Measurements from ENCODE around the gene ATP11A. TPM values are rescaled to one million over a fixed set of nuclear protein-coding genes. Genes with fewer than 3 reads are reported as not detected.
"Not testable (repeated sequence)": the region's sequence is repeated elsewhere in the genome, so short reads cannot be mapped to it uniquely, and the experiment has no call there.

Gene ATP11A
- total RNA-seq, 1 experiment from 2014 or later = 65.3 TPM

DNA sequence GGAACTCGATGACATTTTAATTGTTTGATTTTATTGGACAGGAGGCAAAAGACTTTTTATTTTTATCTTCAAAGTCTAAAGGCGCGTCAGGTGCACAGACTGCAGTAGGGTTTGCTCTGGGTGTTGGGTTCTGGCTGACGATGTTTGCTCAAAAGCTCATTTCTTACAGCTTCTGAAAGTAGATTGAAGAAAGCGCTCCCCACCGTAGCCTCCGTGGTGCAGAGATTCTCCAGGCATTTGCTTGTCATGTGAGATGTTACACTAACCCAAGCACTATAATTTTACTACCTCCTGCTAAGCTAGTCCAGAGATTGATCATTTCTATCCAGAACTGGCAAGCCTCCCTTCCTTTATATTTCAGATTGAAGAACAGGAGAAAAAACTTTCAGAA lies 14.5 kb upstream of the ATP11A start:
- Histone ChIP-seq H3K23me2 (ENCODE audit: insufficient read length, low read depth, low read length, poor library complexity, severe bottlenecking) (no peaks in the 10 kb centered on the region), H3K18ac (ENCODE audit: insufficient read length, low read depth, low read length) (no peak overlapping the region), H3K79me2 (ENCODE audit: insufficient read depth, low read length) (no peaks in the 10 kb centered on the region), H4K8ac (replicated peaks; ENCODE audit: insufficient read length, low read depth, low read length) (no peak overlapping the region), H3K4ac (ENCODE audit: low read depth, low read length) (no peak overlapping the region), H2BK120ac (ENCODE audit: low read depth, low read length, poor library complexity, severe bottlenecking) (no peak overlapping the region), H2BK20ac (ENCODE audit: low read depth, low read length, poor library complexity, severe bottlenecking) (no peak overlapping the region), H2BK15ac (ENCODE audit: low read depth, low read length) (no peak overlapping the region), H3K4me1 (ENCODE audit: insufficient read depth, low read length) (peaks cover 6% of the 10 kb centered on the region; the same call in 1 of the 2 replicates), H3K23ac (ENCODE audit: insufficient read length, low read depth, low read length) (no peak overlapping the region), H4K91ac (ENCODE audit: insufficient read length, low read depth, low read length) (no peak overlapping the region), H3T11ph (ENCODE audit: low read length) (no peak overlapping the region), H2BK12ac (ENCODE audit: insufficient read length, low read depth, low read length) (no peak overlapping the region), H3K4me2 (ENCODE audit: insufficient read depth, insufficient read length, low read length) (no peak overlapping the region), H4K5ac (ENCODE audit: insufficient read length, low read depth, low read length) (no peak overlapping the region), H3K9ac (ENCODE audit: extremely low read depth, insufficient read length, low read length) (no peak overlapping the region), H3K9me3 (ENCODE audit: control insufficient read depth, low read depth, low read length) (no peaks in the 10 kb centered on the region), H3K14ac (ENCODE audit: insufficient read depth, low read length) (no peak overlapping the region), H2AFZ (ENCODE audit: low read length) (no peak overlapping the region), H4K20me1 (ENCODE audit: control insufficient read depth, insufficient read depth, insufficient read length) (no peaks in the 10 kb centered on the region), H3K27me3 (ENCODE audit: insufficient read depth, low read length) (no peaks in the 10 kb centered on the region), H3K27ac (ENCODE audit: insufficient read length, low read depth, low read length) (no peak overlapping the region), H2AK5ac (ENCODE audit: insufficient read length, low read length) (no peak overlapping the region), H3K56ac (ENCODE audit: insufficient read length, low read depth, low read length) (no peak overlapping the region), H2BK5ac (ENCODE audit: insufficient read length, low read length) (no peak overlapping the region), H3K79me1 (ENCODE audit: insufficient read depth, low read depth, low read length, poor library complexity, severe bottlenecking) (no peaks in the 10 kb centered on the region)
- H3K4me3 Mint-ChIP-seq = no peak overlapping the region
- peaks cover 9 to 12% of the 10 kb centered on the region in 2 experiments for H3K9me3 Mint-ChIP-seq
- WGBS (ENCODE audit: extremely low coverage, insufficient read length, low lambda C conversion rate) = no CpG with 5 or more reads among the region's 7 CpGs
- H3K36me3 Mint-ChIP-seq (ENCODE audit: insufficient read depth in 1 of 3, low read depth in 3 of 3) = peaks cover 0 to 6% (median 3%) of the 10 kb centered on the region in 3 experiments; a peak in 2 of 7 replicates
- peaks cover 13% of the 10 kb centered on the region for H3K27me3 Mint-ChIP-seq (ENCODE audit: low read depth)
- H3K27ac Mint-ChIP-seq = no peak overlapping the region
- TF ChIP-seq, protein P1, sequence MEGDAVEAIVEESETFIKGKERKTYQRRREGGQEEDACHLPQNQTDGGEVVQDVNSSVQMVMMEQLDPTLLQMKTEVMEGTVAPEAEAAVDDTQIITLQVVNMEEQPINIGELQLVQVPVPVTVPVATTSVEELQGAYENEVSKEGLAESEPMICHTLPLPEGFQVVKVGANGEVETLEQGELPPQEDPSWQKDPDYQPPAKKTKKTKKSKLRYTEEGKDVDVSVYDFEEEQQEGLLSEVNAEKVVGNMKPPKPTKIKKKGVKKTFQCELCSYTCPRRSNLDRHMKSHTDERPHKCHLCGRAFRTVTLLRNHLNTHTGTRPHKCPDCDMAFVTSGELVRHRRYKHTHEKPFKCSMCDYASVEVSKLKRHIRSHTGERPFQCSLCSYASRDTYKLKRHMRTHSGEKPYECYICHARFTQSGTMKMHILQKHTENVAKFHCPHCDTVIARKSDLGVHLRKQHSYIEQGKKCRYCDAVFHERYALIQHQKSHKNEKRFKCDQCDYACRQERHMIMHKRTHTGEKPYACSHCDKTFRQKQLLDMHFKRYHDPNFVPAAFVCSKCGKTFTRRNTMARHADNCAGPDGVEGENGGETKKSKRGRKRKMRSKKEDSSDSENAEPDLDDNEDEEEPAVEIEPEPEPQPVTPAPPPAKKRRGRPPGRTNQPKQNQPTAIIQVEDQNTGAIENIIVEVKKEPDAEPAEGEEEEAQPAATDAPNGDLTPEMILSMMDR (conservative IDR thresholded peaks at IDR 0.05) = no peak
- DNase-seq = no peak
- H3K4me1 Mint-ChIP-seq = peaks cover 23 to 31% of the 10 kb centered on the region in 2 experiments

DNA sequence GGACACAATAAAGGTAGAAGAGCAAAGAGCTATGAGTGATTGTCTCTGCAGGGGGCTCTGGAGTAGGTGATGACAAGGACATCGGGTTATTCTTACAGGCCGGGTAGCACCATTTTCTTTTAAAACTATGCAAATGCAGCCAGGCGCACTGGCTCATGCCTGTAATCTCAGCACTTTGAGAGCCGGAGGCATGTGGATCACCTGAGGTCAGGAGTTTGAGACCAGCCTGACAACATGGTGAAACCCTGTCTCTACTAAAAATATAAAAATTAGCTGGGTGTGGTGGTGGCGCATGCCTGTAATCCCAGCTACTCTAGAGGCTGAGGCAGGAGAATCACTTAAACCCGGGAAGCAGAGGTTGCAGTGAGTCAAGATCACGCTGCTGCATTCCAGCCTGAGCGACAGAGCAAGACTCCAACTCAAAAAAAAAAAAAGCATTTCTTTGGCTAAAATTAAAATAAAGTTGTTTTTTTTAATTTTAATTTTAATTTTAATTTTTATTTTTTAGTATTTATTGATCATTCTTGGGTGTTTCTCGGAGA lies 12.3 kb upstream of the ATP11A start:
- not testable (repeated sequence) for DNase-seq; H3K23me2 ChIP-seq (ENCODE audit: insufficient read length, low read depth, low read length, poor library complexity, severe bottlenecking); H2BK5ac ChIP-seq (ENCODE audit: insufficient read length, low read length); H3K79me2 ChIP-seq (ENCODE audit: insufficient read depth, low read length); H4K91ac ChIP-seq (ENCODE audit: insufficient read length, low read depth, low read length); H3K9ac ChIP-seq (ENCODE audit: extremely low read depth, insufficient read length, low read length); H4K20me1 ChIP-seq (ENCODE audit: control insufficient read depth, insufficient read depth, insufficient read length); H2BK12ac ChIP-seq (ENCODE audit: insufficient read length, low read depth, low read length); H2AFZ ChIP-seq (ENCODE audit: low read length); H2BK15ac ChIP-seq (ENCODE audit: low read depth, low read length); H3T11ph ChIP-seq (ENCODE audit: low read length); H3K4me3 Mint-ChIP-seq; H3K79me1 ChIP-seq (ENCODE audit: insufficient read depth, low read depth, low read length, poor library complexity, severe bottlenecking); H4K5ac ChIP-seq (ENCODE audit: insufficient read length, low read depth, low read length); H3K4ac ChIP-seq (ENCODE audit: low read depth, low read length); H3K36me3 Mint-ChIP-seq (ENCODE audit: insufficient read depth in 1 of 3, low read depth in 3 of 3); H4K8ac ChIP-seq (replicated peaks; ENCODE audit: insufficient read length, low read depth, low read length); H2BK120ac ChIP-seq (ENCODE audit: low read depth, low read length, poor library complexity, severe bottlenecking); H3K23ac ChIP-seq (ENCODE audit: insufficient read length, low read depth, low read length); H3K9me3 ChIP-seq (ENCODE audit: control insufficient read depth, low read depth, low read length); H2AK5ac ChIP-seq (ENCODE audit: insufficient read length, low read length); H3K4me1 ChIP-seq (ENCODE audit: insufficient read depth, low read length); H3K27ac ChIP-seq (ENCODE audit: insufficient read length, low read depth, low read length); H3K27ac Mint-ChIP-seq; H3K56ac ChIP-seq (ENCODE audit: insufficient read length, low read depth, low read length); H3K4me2 ChIP-seq (ENCODE audit: insufficient read depth, insufficient read length, low read length); H2BK20ac ChIP-seq (ENCODE audit: low read depth, low read length, poor library complexity, severe bottlenecking); H3K14ac ChIP-seq (ENCODE audit: insufficient read depth, low read length); H3K18ac ChIP-seq (ENCODE audit: insufficient read length, low read depth, low read length); H3K27me3 ChIP-seq (ENCODE audit: insufficient read depth, low read length)
- Mint-ChIP-seq H3K27me3 (ENCODE audit: low read depth) (peaks cover 14% of the 10 kb centered on the region), H3K4me1 (peaks cover 18 to 26% of the 10 kb centered on the region in 2 experiments), H3K9me3 (peaks cover 9 to 12% of the 10 kb centered on the region in 2 experiments)
- no CpG with 5 or more reads among the region's 9 CpGs for WGBS (ENCODE audit: extremely low coverage, insufficient read length, low lambda C conversion rate)

All from H9 (cell line).